Brain pericyte (primary cell): Measurements from ENCODE around the gene NBPF20.
"Not testable (repeated sequence)": the region's sequence is repeated elsewhere in the genome, so short reads cannot be mapped to it uniquely, and the experiment has no call there.

Experiments used
- DNase-seq: peaks from one replicate; pipeline ENCODE4 v3.0.0-alpha.2; 2012; ENCODE audit warnings: low read depth, low spot score

The NBPF20 gene

GRCh38 chr1:145430830-145431229 is 5.4 kb upstream of the NBPF20 start:
- DNase-seq, result not testable (repeated sequence)

GRCh38 chr1:145429329-145429728 is 3.9 kb upstream of the NBPF20 start:
- not testable (repeated sequence) for DNase-seq

- DNase-seq, result not testable (repeated sequence)
Measured at GRCh38 chr1:145424612-145425435, 579 bp downstream of the NBPF20 start.

GRCh38 chr1:145415149-145415548 is 10.3 kb downstream of the NBPF20 start:
- DNase-seq, result not testable (repeated sequence)

- DNase-seq, result not testable (repeated sequence)
Measured at GRCh38 chr1:145407266-145407665, 18.1 kb downstream of the NBPF20 start.

- not testable (repeated sequence) for DNase-seq
Measured at GRCh38 chr1:145404949-145405348, 20.5 kb downstream of the NBPF20 start.

- DNase-seq, result not testable (repeated sequence)
Measured at GRCh38 chr1:145400701-145401100, 24.7 kb downstream of the NBPF20 start.
